HepG2 (cell line): ENCODE results near the gene NFAT5.

Source experiments
- ZNF549 ChIP-seq: sonication (generic); formaldehyde crosslinking; IDR thresholded peaks from 2 replicates; pipeline ENCODE4 v1.5.0; 2020; ENCODE audit warnings: missing genetic modification reagents
- ZNF577 ChIP-seq: sonication (generic); formaldehyde crosslinking; IDR thresholded peaks from 2 replicates; pipeline ENCODE4 v1.4.0; 2020; ENCODE audit warnings: mild to moderate bottlenecking, low read depth, missing genetic modification reagents, borderline replicate concordance
- TF ChIP-seq, protein P1 (sequence below): sonication (generic); formaldehyde crosslinking; IDR thresholded peaks from 2 replicates; pipeline ENCODE4 v1.5.0; 2020; ENCODE audit warnings: mild to moderate bottlenecking, missing genetic modification reagents, moderate library complexity

DNA sequence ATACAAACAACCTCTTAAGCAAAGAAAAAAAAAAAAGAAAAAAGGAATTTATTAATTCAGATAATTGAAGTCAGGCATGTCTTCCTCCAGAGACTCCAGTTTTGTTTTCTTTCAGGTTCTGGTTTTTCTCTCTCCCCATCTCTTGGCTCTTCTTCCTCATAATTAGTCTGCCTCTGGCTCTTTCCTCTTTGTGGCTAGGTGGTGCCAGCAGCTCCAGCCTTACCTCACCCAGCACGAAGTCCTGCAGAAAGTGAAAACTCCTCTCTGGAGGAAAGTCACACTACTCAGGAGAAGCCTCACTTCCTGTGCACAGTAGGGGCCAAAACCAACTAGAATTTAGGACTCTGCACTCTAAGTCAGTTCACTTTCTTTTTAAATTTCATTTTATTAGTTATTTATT lies 10.3 kb upstream of the NFAT5 start:
- TF ChIP-seq ZNF577 (no peak), ZNF549 (no peak)
- TF ChIP-seq, protein P1, sequence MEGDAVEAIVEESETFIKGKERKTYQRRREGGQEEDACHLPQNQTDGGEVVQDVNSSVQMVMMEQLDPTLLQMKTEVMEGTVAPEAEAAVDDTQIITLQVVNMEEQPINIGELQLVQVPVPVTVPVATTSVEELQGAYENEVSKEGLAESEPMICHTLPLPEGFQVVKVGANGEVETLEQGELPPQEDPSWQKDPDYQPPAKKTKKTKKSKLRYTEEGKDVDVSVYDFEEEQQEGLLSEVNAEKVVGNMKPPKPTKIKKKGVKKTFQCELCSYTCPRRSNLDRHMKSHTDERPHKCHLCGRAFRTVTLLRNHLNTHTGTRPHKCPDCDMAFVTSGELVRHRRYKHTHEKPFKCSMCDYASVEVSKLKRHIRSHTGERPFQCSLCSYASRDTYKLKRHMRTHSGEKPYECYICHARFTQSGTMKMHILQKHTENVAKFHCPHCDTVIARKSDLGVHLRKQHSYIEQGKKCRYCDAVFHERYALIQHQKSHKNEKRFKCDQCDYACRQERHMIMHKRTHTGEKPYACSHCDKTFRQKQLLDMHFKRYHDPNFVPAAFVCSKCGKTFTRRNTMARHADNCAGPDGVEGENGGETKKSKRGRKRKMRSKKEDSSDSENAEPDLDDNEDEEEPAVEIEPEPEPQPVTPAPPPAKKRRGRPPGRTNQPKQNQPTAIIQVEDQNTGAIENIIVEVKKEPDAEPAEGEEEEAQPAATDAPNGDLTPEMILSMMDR (CRISPR knock-in tag): no peak
